GM21526 (cell line): Measurements from ENCODE around the gene KATNAL2.
"Not testable (repeated sequence)": the region's sequence is repeated elsewhere in the genome, so short reads cannot be mapped to it uniquely, and the experiment has no call there.

ENCODE experiments used
- ATAC-seq: cut with Tn5 transposase; IDR thresholded peaks from one replicate; pipeline ENCODE4 v1.9.1; 2021; ENCODE audit warnings: moderate library complexity; ENCODE audit not compliant: unreplicated experiment, low FRiP score

The KATNAL2 gene

GRCh38 chr18:47030887-47031286 is 113.5 kb downstream of the KATNAL2 start:
- not testable (repeated sequence) for ATAC-seq

GRCh38 chr18:47032945-47033344 is 115.5 kb downstream of the KATNAL2 start:
- ATAC-seq: no peak

GRCh38 chr18:47034591-47034990 is 117.2 kb downstream of the KATNAL2 start:
- not testable (repeated sequence) for ATAC-seq

- no peak for ATAC-seq
These were observed 117.8 kb downstream of the KATNAL2 start, which contains the start of gene ELOA2 for GRCh38 chr18:47035156-47035671. Gene ELOA2 (minus strand): TSS chr18:47035621. CDS start chr18:47035264, 357 bp downstream.

GRCh38 chr18:47036298-47036874 is 119.0 kb downstream of the KATNAL2 start:
- ATAC-seq: no peak

- no peak for ATAC-seq
These were observed 119.7 kb downstream of the KATNAL2 start for GRCh38 chr18:47036927-47037578.

- no peak for ATAC-seq
These were observed 123.6 kb downstream of the KATNAL2 start for GRCh38 chr18:47040982-47041381.

- ATAC-seq: no peak
These were observed 133.1 kb downstream of the KATNAL2 start for GRCh38 chr18:47050468-47050867.

GRCh38 chr18:47054369-47054768 is 137.0 kb downstream of the KATNAL2 start:
- ATAC-seq: no peak

GRCh38 chr18:47062471-47062870 is 145.1 kb downstream of the KATNAL2 start:
- no peak for ATAC-seq

- no peak for ATAC-seq
These were observed 145.7 kb downstream of the KATNAL2 start for GRCh38 chr18:47063096-47063495.

GRCh38 chr18:47067648-47068047 is 150.2 kb downstream of the KATNAL2 start:
- no peak for ATAC-seq

- ATAC-seq: no peak
These were observed 157.9 kb downstream of the KATNAL2 start for GRCh38 chr18:47075098-47075883.

- no peak for ATAC-seq
These were observed 159.7 kb downstream of the KATNAL2 start for GRCh38 chr18:47077111-47077510.

GRCh38 chr18:47080872-47081271 is 163.5 kb downstream of the KATNAL2 start:
- no peak for ATAC-seq

- ATAC-seq: no peak
These were observed 164.2 kb downstream of the KATNAL2 start for GRCh38 chr18:47081578-47081977.

- ATAC-seq: no peak
These were observed 170.3 kb downstream of the KATNAL2 start for GRCh38 chr18:47087676-47088075.

GRCh38 chr18:47095810-47096209 is 178.4 kb downstream of the KATNAL2 start:
- no peak for ATAC-seq

GRCh38 chr18:47100212-47100831 is 182.9 kb downstream of the KATNAL2 start:
- ATAC-seq: no peak

GRCh38 chr18:47108373-47108772 is 191.0 kb downstream of the KATNAL2 start:
- no peak for ATAC-seq

GRCh38 chr18:47108998-47109405 is 191.6 kb downstream of the KATNAL2 start:
- no peak for ATAC-seq
